NCI-H524 (cell line): ENCODE results near the gene ENOX2.
"Not testable (repeated sequence)": the region's sequence is repeated elsewhere in the genome, so short reads cannot be mapped to it uniquely, and the experiment has no call there.

Experiments
- DNase-seq, 2 experiments: peaks; one replicate each; lab custom pipeline; 2025; lab: John Stamatoyannopoulos, UW

The ENOX2 gene

GRCh38 chrX:130902783-130903613 is at the start of gene ENOX2:
ENOX2 (minus strand) TSS chrX:130903209; CDS start chrX:130703216, 199,993 bp downstream.
- DNase-seq: peak; percentile 98 to 99

GRCh38 chrX:130952266-130953043 is 49.4 kb upstream of the ENOX2 start:
- DNase-seq: no peak

GRCh38 chrX:130944230-130944629 is 41.2 kb upstream of the ENOX2 start:
- DNase-seq: no peak

GRCh38 chrX:130937101-130937500 is 34.1 kb upstream of the ENOX2 start:
- DNase-seq: no peak

GRCh38 chrX:130933358-130933757 is 30.3 kb upstream of the ENOX2 start:
- no peak for DNase-seq

- DNase-seq: not testable (repeated sequence)
Measured at GRCh38 chrX:130920405-130920804, 17.4 kb upstream of the ENOX2 start.

GRCh38 chrX:130919676-130920075 is 16.7 kb upstream of the ENOX2 start:
- DNase-seq: not testable (repeated sequence)

GRCh38 chrX:130918498-130918897 is 15.5 kb upstream of the ENOX2 start:
- DNase-seq: not testable (repeated sequence)

- DNase-seq: peak; percentile 47 to 62
Measured at GRCh38 chrX:130916636-130917422, 13.8 kb upstream of the ENOX2 start.

GRCh38 chrX:130915302-130915701 is 12.3 kb upstream of the ENOX2 start:
- DNase-seq: no peak

- peak in 1 of 2 experiments; percentile 28 for DNase-seq
Measured at GRCh38 chrX:130909469-130910136, 6.6 kb upstream of the ENOX2 start.

- DNase-seq: no peak
Measured at GRCh38 chrX:130906776-130907175, 3.8 kb upstream of the ENOX2 start.

GRCh38 chrX:130902446-130902782 is 595 bp downstream of the ENOX2 start:
- DNase-seq: no peak

- peak; percentile 46 to 85 for DNase-seq
Measured at GRCh38 chrX:130896802-130897501, 6.1 kb downstream of the ENOX2 start.

GRCh38 chrX:130896026-130896425 is 7.0 kb downstream of the ENOX2 start:
- DNase-seq: no peak

- peak; percentile 90 to 96 for DNase-seq
Measured at GRCh38 chrX:130895299-130895698, 7.7 kb downstream of the ENOX2 start.

GRCh38 chrX:130893356-130894085 is 9.5 kb downstream of the ENOX2 start:
- no peak for DNase-seq

GRCh38 chrX:130887376-130887775 is 15.6 kb downstream of the ENOX2 start:
- DNase-seq: peak; percentile 67 to 95

GRCh38 chrX:130885996-130886395 is 17.0 kb downstream of the ENOX2 start:
- peak in 1 of 2 experiments; percentile 37 for DNase-seq

GRCh38 chrX:130885508-130885907 is 17.5 kb downstream of the ENOX2 start:
- no peak for DNase-seq
